Gastroesophageal sphincter (tissue), 3 donors: ENCODE measurements around the gene SELENOO.

ENCODE experiments used
- POLR2AphosphoS5 ChIP-seq: sonication (generic); formaldehyde crosslinking; IDR thresholded peaks from one replicate; pipeline ENCODE4 v1.6.1; 2017; ENCODE audit warnings: antibody characterized with exemption
- TF ChIP-seq, protein P1 (sequence below), 4 experiments: fragments of 200-600 bp in 2 of 4; fragments of 450-650 bp in 2 of 4; sonication (generic) in 1 of 4; IDR thresholded peaks; one replicate each; pipeline ENCODE4 v1.5.1; 2017 to 2019; ENCODE audit warnings: antibody characterized with exemption in 4 of 4, mild to moderate bottlenecking in 2 of 4, moderate library complexity in 2 of 4

DNA sequence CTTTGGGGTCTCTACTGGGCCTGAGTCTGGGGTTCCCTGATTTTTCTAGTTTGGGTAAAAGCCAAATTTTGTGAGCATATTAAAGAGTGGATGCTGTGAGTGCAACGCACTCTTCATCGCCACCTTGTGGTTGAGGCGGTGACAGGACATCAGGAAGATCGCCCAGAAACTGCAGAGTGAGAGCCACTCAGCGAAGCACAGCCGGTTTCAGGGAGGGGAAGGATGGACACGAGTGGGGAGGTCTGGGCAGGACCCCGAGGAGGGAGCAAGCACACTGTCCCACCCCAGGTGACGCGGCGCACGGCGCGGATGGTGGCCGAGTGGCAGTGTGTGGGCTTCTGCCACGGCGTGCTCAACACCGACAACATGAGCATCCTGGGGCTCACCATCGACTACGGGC is 9.1 kb downstream of the SELENOO start:
- TF ChIP-seq, protein P1, sequence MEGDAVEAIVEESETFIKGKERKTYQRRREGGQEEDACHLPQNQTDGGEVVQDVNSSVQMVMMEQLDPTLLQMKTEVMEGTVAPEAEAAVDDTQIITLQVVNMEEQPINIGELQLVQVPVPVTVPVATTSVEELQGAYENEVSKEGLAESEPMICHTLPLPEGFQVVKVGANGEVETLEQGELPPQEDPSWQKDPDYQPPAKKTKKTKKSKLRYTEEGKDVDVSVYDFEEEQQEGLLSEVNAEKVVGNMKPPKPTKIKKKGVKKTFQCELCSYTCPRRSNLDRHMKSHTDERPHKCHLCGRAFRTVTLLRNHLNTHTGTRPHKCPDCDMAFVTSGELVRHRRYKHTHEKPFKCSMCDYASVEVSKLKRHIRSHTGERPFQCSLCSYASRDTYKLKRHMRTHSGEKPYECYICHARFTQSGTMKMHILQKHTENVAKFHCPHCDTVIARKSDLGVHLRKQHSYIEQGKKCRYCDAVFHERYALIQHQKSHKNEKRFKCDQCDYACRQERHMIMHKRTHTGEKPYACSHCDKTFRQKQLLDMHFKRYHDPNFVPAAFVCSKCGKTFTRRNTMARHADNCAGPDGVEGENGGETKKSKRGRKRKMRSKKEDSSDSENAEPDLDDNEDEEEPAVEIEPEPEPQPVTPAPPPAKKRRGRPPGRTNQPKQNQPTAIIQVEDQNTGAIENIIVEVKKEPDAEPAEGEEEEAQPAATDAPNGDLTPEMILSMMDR (IDR thresholded peaks at IDR 0.05) = peak in 3 of 4 experiments; percentile 73 to 87 (median 82)
- TF ChIP-seq POLR2AphosphoS5 = no peak
